Tibial artery (tissue), 4 donors: ENCODE measurements around the gene GPR4.

ENCODE experiments used
- DNase-seq, 2 donors: peaks; one replicate each; pipeline ENCODE4 v3.0.0-alpha.2; 2019
- H3K27ac ChIP-seq, 2 donors: fragments of 200-600 bp; sonication (generic) in 1 of 2; 1 replicate in 1 of 2; 2 replicates in 1 of 2; pipeline ENCODE4 v1.5.1; 2018 to 2019; ENCODE audit warnings: mild to moderate bottlenecking in 1 of 2
- H3K27me3 ChIP-seq, 2 donors: fragments of 200-600 bp; sonication (generic) in 1 of 2; one replicate each; pipeline versions ENCODE4 v1.5.1 to v1.6.0; 2016 to 2019
- H3K36me3 ChIP-seq, 3 donors: fragments of 200-600 bp; sonication (generic) in 2 of 3; one replicate each; pipeline ENCODE4 v1.5.1; 2016 to 2019; ENCODE audit warnings: mild to moderate bottlenecking in 2 of 3
- H3K4me1 ChIP-seq, 4 donors: fragments of 200-600 bp; sonication (generic) in 2 of 4; 1 replicate in 3 of 4; 2 replicates in 1 of 4; pipeline ENCODE4 v1.5.1; 2016 to 2019
- H3K4me3 ChIP-seq, 2 donors: fragments of 200-600 bp; sonication (generic) in 1 of 2; 1 replicate in 1 of 2; 2 replicates in 1 of 2; pipeline ENCODE4 v1.5.1; 2018 to 2019; ENCODE audit warnings: mild to moderate bottlenecking in 2 of 2
- H3K9me3 ChIP-seq, 3 donors: fragments of 200-600 bp; sonication (generic) in 1 of 3; one replicate each; pipeline ENCODE4 v1.5.1; 2016 to 2019
- intact Hi-C: fragments of 100-400 bp; cut with DNase I; formaldehyde crosslinking; loops from one replicate; pipeline ENCODE4 v1.15.0; 2023; ENCODE audit warnings: low total_unique reads
- TF ChIP-seq, protein P1 (sequence below), 2 experiments: fragments of 200-600 bp in 1 of 2; fragments of 450-650 bp in 1 of 2; IDR thresholded peaks; one replicate each; pipeline ENCODE4 v1.5.1; 2017 to 2019; ENCODE audit warnings: antibody characterized with exemption in 2 of 2, mild to moderate bottlenecking in 1 of 2, moderate library complexity in 1 of 2

The GPR4 gene

DNA sequence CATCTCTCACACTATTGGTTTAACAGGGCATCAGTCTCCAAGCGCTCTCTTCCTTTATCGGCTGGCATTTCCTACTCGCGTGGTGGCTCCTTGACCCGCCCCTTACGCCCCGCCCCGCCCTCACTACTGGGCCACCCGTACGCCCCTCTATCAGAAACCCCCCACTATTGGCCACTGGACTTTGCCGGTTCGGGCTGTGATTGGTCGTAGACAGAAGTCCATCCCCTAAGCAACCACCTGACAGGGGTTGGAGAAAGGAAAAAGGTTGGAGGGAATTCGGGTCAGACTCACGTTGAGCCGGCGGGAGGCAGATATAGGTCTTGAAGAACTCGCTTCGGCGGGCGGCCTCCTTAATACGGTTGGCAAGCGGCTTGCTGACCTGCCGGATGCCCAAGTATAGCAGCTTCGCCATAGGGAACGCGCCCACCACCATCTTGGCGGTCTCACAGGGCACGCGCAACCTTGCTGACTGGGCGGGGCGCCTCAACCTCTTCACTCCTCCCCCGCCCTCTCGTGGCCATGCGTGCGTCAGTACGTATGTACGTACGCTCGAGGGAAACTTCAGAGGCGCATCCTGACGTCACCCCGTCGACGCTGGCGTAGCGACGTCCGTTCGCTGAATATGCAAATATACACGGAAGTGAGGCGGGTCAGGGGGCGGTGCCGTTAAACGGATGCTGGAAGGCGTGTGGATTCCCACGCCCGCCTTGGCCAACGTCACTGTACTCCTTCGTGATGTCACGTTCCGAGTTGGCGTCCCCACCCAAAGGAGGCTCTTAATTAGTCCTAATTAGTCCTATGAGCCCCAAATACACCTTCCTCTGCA, 17.5 kb downstream of the GPR4 start, which contains the start of gene OPA3:
Gene OPA3, minus strand, starts transcription at position 471 of the 826 bp plus-strand sequence. Its CDS starts 38 bp downstream, at position 433.
- intact Hi-C loops: no loop called here
- Histone ChIP-seq H3K27me3 (peaks cover 0 to 3% of the 10 kb centered on the region in 2 donors), H3K27ac (peak within 1 kb of the TSS; percentile 89 to 92), H3K4me1 (peaks cover 0 to 14% (median 12%) of the 10 kb centered on the region in 4 donors), H3K4me3 (peak within 1 kb of the TSS; percentile 64 to 69), H3K36me3 (no peaks in the 10 kb centered on the region), H3K9me3 (no peaks in the 10 kb centered on the region)
- peak; percentile 100 for DNase-seq
- TF ChIP-seq, protein P1, sequence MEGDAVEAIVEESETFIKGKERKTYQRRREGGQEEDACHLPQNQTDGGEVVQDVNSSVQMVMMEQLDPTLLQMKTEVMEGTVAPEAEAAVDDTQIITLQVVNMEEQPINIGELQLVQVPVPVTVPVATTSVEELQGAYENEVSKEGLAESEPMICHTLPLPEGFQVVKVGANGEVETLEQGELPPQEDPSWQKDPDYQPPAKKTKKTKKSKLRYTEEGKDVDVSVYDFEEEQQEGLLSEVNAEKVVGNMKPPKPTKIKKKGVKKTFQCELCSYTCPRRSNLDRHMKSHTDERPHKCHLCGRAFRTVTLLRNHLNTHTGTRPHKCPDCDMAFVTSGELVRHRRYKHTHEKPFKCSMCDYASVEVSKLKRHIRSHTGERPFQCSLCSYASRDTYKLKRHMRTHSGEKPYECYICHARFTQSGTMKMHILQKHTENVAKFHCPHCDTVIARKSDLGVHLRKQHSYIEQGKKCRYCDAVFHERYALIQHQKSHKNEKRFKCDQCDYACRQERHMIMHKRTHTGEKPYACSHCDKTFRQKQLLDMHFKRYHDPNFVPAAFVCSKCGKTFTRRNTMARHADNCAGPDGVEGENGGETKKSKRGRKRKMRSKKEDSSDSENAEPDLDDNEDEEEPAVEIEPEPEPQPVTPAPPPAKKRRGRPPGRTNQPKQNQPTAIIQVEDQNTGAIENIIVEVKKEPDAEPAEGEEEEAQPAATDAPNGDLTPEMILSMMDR (IDR thresholded peaks at IDR 0.05): peak in 1 of 2 experiments; percentile 22

DNA sequence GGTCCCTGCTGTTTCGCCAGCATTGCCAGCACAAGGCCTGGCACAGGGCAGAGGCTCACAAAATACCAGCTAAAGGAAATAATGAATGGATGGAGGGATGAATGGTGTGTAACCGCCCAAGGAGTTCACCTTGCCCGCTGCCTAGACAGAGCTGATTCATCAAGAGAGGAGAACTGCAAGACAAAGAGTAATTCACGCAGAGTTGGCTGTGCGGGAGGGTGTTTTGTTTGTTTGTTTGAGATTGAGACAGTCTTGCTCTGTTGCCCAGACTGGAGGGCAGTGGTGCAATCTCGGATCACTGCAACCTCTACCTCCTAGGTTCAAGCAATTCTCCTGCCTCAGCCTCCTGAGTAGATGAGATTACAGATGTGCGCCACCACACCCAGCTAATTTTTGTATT, 20.4 kb downstream of the GPR4 start:
- H3K4me1 ChIP-seq: peaks cover 0 to 14% (median 12%) of the 10 kb centered on the region in 4 donors
- H3K9me3 ChIP-seq: no peaks in the 10 kb centered on the region
- intact Hi-C loops: no loop called here
- no peaks in the 10 kb centered on the region for H3K27me3 ChIP-seq
- TF ChIP-seq, protein P1 (IDR thresholded peaks at IDR 0.05): no peak
- no peak for DNase-seq
- no peak overlapping the region for H3K27ac ChIP-seq
- no peak overlapping the region for H3K4me3 ChIP-seq
- no peaks in the 10 kb centered on the region for H3K36me3 ChIP-seq

DNA sequence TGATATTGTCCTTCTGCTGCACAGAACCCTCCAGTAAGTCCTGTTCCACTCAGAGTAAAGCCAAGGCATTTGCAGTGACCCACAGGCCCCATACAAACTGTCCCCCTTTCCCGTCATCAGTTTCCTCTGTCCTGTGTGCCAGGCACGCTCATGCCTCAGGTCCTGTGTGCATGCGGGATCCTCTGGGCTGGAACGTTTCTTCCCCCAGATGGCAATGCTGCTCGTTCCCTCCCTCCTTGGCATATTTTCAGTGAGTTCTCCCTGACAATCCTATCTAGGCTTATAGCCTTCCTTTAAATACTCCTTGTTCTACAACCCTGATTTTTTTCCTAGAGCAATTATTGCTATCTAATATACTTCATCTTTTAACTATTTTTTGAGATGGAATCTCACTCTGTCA, 23.2 kb downstream of the GPR4 start:
- peaks cover 0 to 8% (median 6%) of the 10 kb centered on the region in 4 donors for H3K4me1 ChIP-seq
- intact Hi-C loops: no loop called here
- no peaks in the 10 kb centered on the region for H3K36me3 ChIP-seq
- H3K27ac ChIP-seq: no peak overlapping the region
- H3K9me3 ChIP-seq: no peaks in the 10 kb centered on the region
- no peaks in the 10 kb centered on the region for H3K27me3 ChIP-seq
- no peak overlapping the region for H3K4me3 ChIP-seq
- TF ChIP-seq, protein P1 (IDR thresholded peaks at IDR 0.05): no peak
- no peak for DNase-seq

DNA sequence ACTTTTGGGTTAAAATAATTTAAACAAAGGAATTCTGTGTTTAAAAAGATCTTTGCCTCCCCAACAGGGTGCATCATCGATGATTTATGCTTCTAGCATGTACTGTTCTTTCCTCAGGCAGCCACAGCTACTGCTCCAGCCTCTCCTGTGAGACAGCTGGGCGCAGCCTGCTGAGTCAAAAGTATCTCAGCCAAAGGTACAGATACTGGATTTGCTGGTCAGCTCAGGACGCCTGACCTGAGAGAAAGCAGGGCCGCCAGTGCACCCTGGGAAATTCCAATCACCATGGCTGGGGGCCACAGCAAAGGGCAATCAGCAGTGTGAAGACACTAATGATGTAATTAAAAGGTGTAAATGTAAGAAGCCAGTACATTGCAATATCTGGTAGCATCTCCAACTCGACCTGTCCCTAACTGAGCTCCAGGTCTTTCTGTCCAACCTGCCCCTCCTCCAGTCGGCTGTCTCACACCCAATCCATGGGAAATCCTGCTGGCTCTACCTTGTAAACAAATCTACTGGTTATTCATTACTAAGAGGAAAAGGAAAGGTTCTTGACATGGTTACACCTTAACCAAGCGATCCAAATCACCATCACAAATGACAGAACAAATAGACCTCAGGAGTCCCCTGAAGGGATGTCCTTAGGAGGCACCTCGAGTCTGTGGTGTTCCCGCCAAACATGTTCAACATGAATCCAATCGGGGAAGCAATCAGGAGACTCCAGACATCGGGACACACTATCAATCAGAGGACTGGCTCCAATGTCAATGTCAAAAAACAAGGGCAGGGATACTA, 24.7 kb downstream of the GPR4 start:
- intact Hi-C loops: no loop called here
- H3K27ac ChIP-seq: no peak overlapping the region

DNA sequence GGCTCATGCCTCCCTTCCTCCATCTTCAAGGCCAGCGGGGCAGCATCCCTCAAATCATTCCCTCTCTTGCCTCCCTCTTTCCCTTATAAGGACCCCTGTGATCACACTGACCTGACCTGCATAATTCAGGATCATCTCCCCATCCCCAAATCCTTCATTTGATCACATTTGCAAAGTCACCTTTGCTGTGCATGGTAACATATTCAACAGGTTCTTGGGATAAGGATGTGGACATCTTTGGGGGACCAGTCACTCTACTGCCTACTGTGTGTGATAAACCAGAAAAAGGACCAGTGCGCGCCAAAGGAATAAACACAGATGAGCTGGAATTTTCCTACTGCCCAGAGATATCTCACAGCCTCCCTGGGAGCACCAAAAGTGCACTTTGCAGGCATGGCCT, 25.3 kb downstream of the GPR4 start:
- no peaks in the 10 kb centered on the region for H3K9me3 ChIP-seq
- no peak for DNase-seq
- H3K36me3 ChIP-seq: no peaks in the 10 kb centered on the region
- H3K27ac ChIP-seq: no peak overlapping the region
- intact Hi-C loops: no loop called here
- TF ChIP-seq, protein P1 (IDR thresholded peaks at IDR 0.05): no peak
- H3K27me3 ChIP-seq: no peaks in the 10 kb centered on the region
- no peak overlapping the region for H3K4me3 ChIP-seq
- no peaks in the 10 kb centered on the region for H3K4me1 ChIP-seq

More for the DNA sequence above, 24.7 kb downstream of the GPR4 start:
- no peak for DNase-seq
- Histone ChIP-seq H3K4me1 (no peaks in the 10 kb centered on the region), H3K9me3 (no peaks in the 10 kb centered on the region), H3K4me3 (no peak overlapping the region), H3K27me3 (no peaks in the 10 kb centered on the region), H3K36me3 (no peaks in the 10 kb centered on the region)
- TF ChIP-seq, protein P1 (IDR thresholded peaks at IDR 0.05): no peak
